GM08714 (cell line): Measurements from ENCODE around the gene PIGC.
A peak's percentile ranks its signal among the peaks of the same experiment; 100 is the strongest.

Experiments used
- H3K4me3 ChIP-seq: fragments of 200-500 bp; sonication (Bioruptor generic); 2 replicates; pipeline ENCODE4 v1.5.1; 2014; ENCODE audit warnings: mild to moderate bottlenecking, low read length, inconsistent platforms
- ZNF274 ChIP-seq: IDR thresholded peaks from 2 replicates; pipeline ENCODE4 v1.6.1; 2012; ENCODE audit warnings: mild to moderate bottlenecking, low read depth, low read length

Gene PIGC

GRCh38 chr1:172404121-172404520, 39.7 kb downstream of the PIGC start:
- no peak for TF ChIP-seq ZNF274
- H3K4me3 ChIP-seq: no peak overlapping the region

- no peak overlapping the region for H3K4me3 ChIP-seq
- no peak for TF ChIP-seq ZNF274
Observed at GRCh38 chr1:172402878-172403569, 40.8 kb downstream of the PIGC start.

GRCh38 chr1:172401892-172402291, 42.0 kb downstream of the PIGC start:
- no peak overlapping the region for H3K4me3 ChIP-seq
- TF ChIP-seq ZNF274: no peak

- H3K4me3 ChIP-seq: no peak overlapping the region
- TF ChIP-seq ZNF274: no peak
Observed at GRCh38 chr1:172401477-172401876, 42.4 kb downstream of the PIGC start.

GRCh38 chr1:172400722-172401105, 43.2 kb downstream of the PIGC start:
- TF ChIP-seq ZNF274: no peak
- H3K4me3 ChIP-seq: no peak overlapping the region

GRCh38 chr1:172399756-172400721, 43.8 kb downstream of the PIGC start:
- H3K4me3 ChIP-seq: no peak overlapping the region
- no peak for TF ChIP-seq ZNF274

- H3K4me3 ChIP-seq: peak overlapping the region; percentile 21; the same call in 1 of the 2 replicates
- TF ChIP-seq ZNF274: no peak
Observed at GRCh38 chr1:172398970-172399755, 44.7 kb downstream of the PIGC start.

- H3K4me3 ChIP-seq: no peak overlapping the region
- TF ChIP-seq ZNF274: no peak
Observed at GRCh38 chr1:172398193-172398592, 45.7 kb downstream of the PIGC start.

GRCh38 chr1:172397633-172398032, 46.2 kb downstream of the PIGC start:
- H3K4me3 ChIP-seq: no peak overlapping the region
- no peak for TF ChIP-seq ZNF274

- TF ChIP-seq ZNF274: no peak
- H3K4me3 ChIP-seq: no peak overlapping the region
Observed at GRCh38 chr1:172397221-172397620, 46.6 kb downstream of the PIGC start.

GRCh38 chr1:172395576-172395975, 48.3 kb downstream of the PIGC start:
- no peak overlapping the region for H3K4me3 ChIP-seq
- TF ChIP-seq ZNF274: no peak

- TF ChIP-seq ZNF274: no peak
- no peak overlapping the region for H3K4me3 ChIP-seq
Observed at GRCh38 chr1:172394811-172395210, 49.1 kb downstream of the PIGC start.

- TF ChIP-seq ZNF274: no peak
- H3K4me3 ChIP-seq: peak overlapping the region; percentile 38; the same call in 1 of the 2 replicates
Observed at GRCh38 chr1:172394141-172394751, 49.6 kb downstream of the PIGC start.

GRCh38 chr1:172393354-172393753, 50.5 kb downstream of the PIGC start:
- peak overlapping the region; percentile 39; the same call in 1 of the 2 replicates for H3K4me3 ChIP-seq
- no peak for TF ChIP-seq ZNF274
